ENCODE data around the gene TMEM106A. TPM values are rescaled to one million over a fixed set of nuclear protein-coding genes. Genes with fewer than 3 reads are reported as not detected.

Gene TMEM106A
- total RNA-seq (2022; extraction: Qiagen RNA extraction; ENCODE audit: low read depth) = 0.49 to 2.3 TPM (median 1.2 TPM) in 5 replicates

DNA sequence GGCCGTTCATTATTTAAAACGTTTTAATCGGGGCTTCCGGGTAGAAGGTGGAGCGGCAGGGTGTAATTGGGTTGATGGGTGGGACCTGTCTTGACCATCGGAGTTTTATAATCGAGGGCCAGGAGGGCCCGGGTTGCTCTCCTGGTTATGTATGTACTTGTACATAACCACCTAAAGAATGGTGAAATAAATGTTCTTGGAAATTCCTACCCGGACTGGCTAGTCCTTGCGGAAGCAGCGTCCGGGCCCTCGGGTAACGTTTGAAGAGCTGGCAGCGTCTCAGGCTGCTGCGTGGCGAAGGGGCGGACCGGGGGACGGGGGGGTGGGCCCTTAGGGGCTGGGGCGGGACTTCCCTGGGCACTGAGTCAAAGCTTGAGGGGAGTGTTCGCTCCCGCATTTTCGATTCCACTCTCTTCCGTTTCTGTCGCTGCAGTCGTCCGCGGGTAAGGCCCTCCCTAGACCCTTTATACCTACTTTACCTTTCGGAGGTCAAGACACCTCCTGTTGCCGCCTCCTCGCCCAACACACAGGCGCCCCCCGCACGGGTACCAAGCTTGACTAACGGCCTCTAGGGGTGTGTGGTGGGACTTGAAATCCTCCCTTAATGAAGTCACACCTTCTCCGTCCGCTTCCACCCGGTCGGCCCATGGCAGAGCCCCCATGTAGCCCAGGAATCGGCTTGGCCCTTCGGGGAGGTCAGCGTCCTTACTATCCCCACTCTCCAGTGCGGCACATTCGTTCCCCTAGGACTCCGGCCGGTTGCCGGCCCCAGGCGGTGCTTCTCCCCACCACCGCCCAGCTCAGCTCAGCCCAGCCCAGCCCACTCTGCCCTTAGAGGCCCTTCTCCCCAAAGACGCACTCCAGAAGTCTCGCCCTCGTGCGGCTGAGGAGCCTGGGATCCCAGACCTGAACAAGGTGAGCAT is at the start of gene TMEM106A:
TSS of gene TMEM106A (plus strand) at position 396 of the 923 bp plus-strand sequence. CDS start 1,167 bp downstream, outside the sequence.

GRCh38 chr17:43170766-43171585 is 40.7 kb upstream of the TMEM106A start, which contains the start of gene NBR1:
NBR1 (plus strand) TSS chr17:43171214; CDS start chr17:43175800, 4,586 bp downstream.

GRCh38 chr17:43228020-43228782 is 16.5 kb downstream of the TMEM106A start, which contains the start of gene CCDC200:
CCDC200 (minus strand) TSS chr17:43228623; CDS start chr17:43228554, 69 bp downstream.

DNA sequence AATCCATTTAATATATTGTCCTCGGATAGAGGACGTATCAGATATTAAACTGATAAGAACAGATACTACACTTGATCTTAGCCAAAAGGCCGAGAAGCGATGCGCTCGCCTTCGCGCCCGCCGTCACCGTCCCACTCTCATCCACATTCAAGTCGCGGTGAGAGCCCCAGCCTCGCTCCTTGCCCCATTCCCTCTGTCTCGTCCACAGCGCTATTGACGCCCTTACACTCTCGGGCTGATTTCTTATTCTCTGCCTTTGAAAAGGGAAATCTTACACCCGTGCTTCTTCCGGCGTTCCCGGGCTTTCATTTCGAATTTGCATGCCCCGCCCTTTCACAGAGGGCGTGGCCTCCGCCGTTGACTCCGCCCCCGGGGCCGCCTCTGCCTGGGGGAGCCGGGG is 22.2 kb downstream of the TMEM106A start, which contains the start of gene RNU2-1:
TSS of gene RNU2-1 (minus strand) at position 101 of the 400 bp plus-strand sequence.

Other genes starting within 250 kb of the TMEM106A start
- 50.2 to 57.9 TPM (median 52.4 TPM) in 5 replicates for gene AARSD1, start 247.4 kb upstream of the TMEM106A start, total RNA-seq (2022; extraction: Qiagen RNA extraction; ENCODE audit: low read depth)
- 0.70 to 1.6 TPM (median 1.1 TPM) in 5 replicates for gene PTGES3L, start 231.8 kb upstream of the TMEM106A start, total RNA-seq (2022; extraction: Qiagen RNA extraction; ENCODE audit: low read depth)
- gene RUNDC1, start 231.3 kb upstream of the TMEM106A start, total RNA-seq (2022; extraction: Qiagen RNA extraction; ENCODE audit: low read depth) = 19.2 to 22.8 TPM (median 21.6 TPM) in 5 replicates
- gene RPL27, start 213.5 kb upstream of the TMEM106A start, total RNA-seq (2022; extraction: Qiagen RNA extraction; ENCODE audit: low read depth) = 2,797 to 3,699 TPM (median 3,171 TPM) in 5 replicates
- 15.7 to 21.2 TPM (median 17.9 TPM) in 5 replicates for gene IFI35, start 205.1 kb upstream of the TMEM106A start, total RNA-seq (2022; extraction: Qiagen RNA extraction; ENCODE audit: low read depth)
- 208 to 241 TPM (median 225 TPM) in 5 replicates for gene VAT1, start 189.5 kb upstream of the TMEM106A start, total RNA-seq (2022; extraction: Qiagen RNA extraction; ENCODE audit: low read depth)
- gene RND2, start 186.6 kb upstream of the TMEM106A start, total RNA-seq (2022; extraction: Qiagen RNA extraction; ENCODE audit: low read depth) = 0.08 to 0.18 TPM (median 0.13 TPM) in 5 replicates
- gene BRCA1, start 86.5 kb upstream of the TMEM106A start, total RNA-seq (2022; extraction: Qiagen RNA extraction; ENCODE audit: low read depth) = 23.2 to 29.0 TPM (median 26.8 TPM) in 5 replicates
- gene NBR1, start 40.7 kb upstream of the TMEM106A start, total RNA-seq (2022; extraction: Qiagen RNA extraction; ENCODE audit: low read depth) = 33.5 to 45.9 TPM (median 41.3 TPM) in 5 replicates
- gene CCDC200, start 16.7 kb downstream of the TMEM106A start, total RNA-seq (2022; extraction: Qiagen RNA extraction; ENCODE audit: low read depth) = not detected in 5 replicates
- gene RNU2-1, start 22.1 kb downstream of the TMEM106A start, total RNA-seq (2022; extraction: Qiagen RNA extraction; ENCODE audit: low read depth) = not detected in 5 replicates
- 17.4 to 27.9 TPM (median 21.9 TPM) in 5 replicates for gene ARL4D, start 187.1 kb downstream of the TMEM106A start, total RNA-seq (2022; extraction: Qiagen RNA extraction; ENCODE audit: low read depth)